ENCODE data around the gene NMB.
"Not testable (repeated sequence)": the region's sequence is repeated elsewhere in the genome, so short reads cannot be mapped to it uniquely, and the experiment has no call there.

Gene NMB

GRCh38 chr15:84648539-84648938 lies 9.5 kb downstream of the NMB start:
- no peak for DNase-seq (ENCODE audit: low read depth)
- H3K4me3 ChIP-seq (ENCODE audit: control insufficient read depth, low read depth, low read length) = no peak overlapping the region
- no peak for TF ChIP-seq CTCF (IDR thresholded peaks at IDR 0.05; ENCODE audit: control insufficient read depth, insufficient read depth, low read depth, low read length, missing control alignments)

GRCh38 chr15:84647726-84648125 lies 10.3 kb downstream of the NMB start:
- H3K4me3 ChIP-seq (ENCODE audit: control insufficient read depth, low read depth, low read length) = no peak overlapping the region
- DNase-seq (ENCODE audit: low read depth) = no peak
- TF ChIP-seq CTCF (IDR thresholded peaks at IDR 0.05; ENCODE audit: control insufficient read depth, insufficient read depth, low read depth, low read length, missing control alignments) = no peak

- TF ChIP-seq CTCF (IDR thresholded peaks at IDR 0.05; ENCODE audit: control insufficient read depth, insufficient read depth, low read depth, low read length, missing control alignments) = no peak
Observed at GRCh38 chr15:84645997-84646396, 12.0 kb downstream of the NMB start.

GRCh38 chr15:84645496-84645895 lies 12.5 kb downstream of the NMB start:
- TF ChIP-seq CTCF (IDR thresholded peaks at IDR 0.05; ENCODE audit: control insufficient read depth, insufficient read depth, low read depth, low read length, missing control alignments) = no peak
- no peak overlapping the region for H3K4me3 ChIP-seq (ENCODE audit: control insufficient read depth, low read depth, low read length)
- no peak for DNase-seq (ENCODE audit: low read depth)

More at GRCh38 chr15:84645997-84646396, 12.0 kb downstream of the NMB start:
- no peak for DNase-seq (ENCODE audit: low read depth)
- no peak overlapping the region for H3K4me3 ChIP-seq (ENCODE audit: control insufficient read depth, low read depth, low read length)

GRCh38 chr15:84643838-84644237 lies 14.2 kb downstream of the NMB start:
- TF ChIP-seq CTCF (IDR thresholded peaks at IDR 0.05; ENCODE audit: control insufficient read depth, insufficient read depth, low read depth, low read length, missing control alignments) = no peak
- DNase-seq (ENCODE audit: low read depth) = no peak
- no peak overlapping the region for H3K4me3 ChIP-seq (ENCODE audit: control insufficient read depth, low read depth, low read length)

- not testable (repeated sequence) for H3K4me3 ChIP-seq (ENCODE audit: control insufficient read depth, low read depth, low read length); DNase-seq (ENCODE audit: low read depth)
Observed at GRCh38 chr15:84642640-84643039, 15.4 kb downstream of the NMB start.

- not testable (repeated sequence) for DNase-seq (ENCODE audit: low read depth); H3K4me3 ChIP-seq (ENCODE audit: control insufficient read depth, low read depth, low read length)
Observed at GRCh38 chr15:84641871-84642270, 16.1 kb downstream of the NMB start.

GRCh38 chr15:84638103-84638502 lies 19.9 kb downstream of the NMB start:
- peak; percentile 14 for TF ChIP-seq CTCF (IDR thresholded peaks at IDR 0.05; ENCODE audit: control insufficient read depth, insufficient read depth, low read depth, low read length, missing control alignments)
- no peak for DNase-seq (ENCODE audit: low read depth)
- no peak overlapping the region for H3K4me3 ChIP-seq (ENCODE audit: control insufficient read depth, low read depth, low read length)

Measured in AG09309 (cell line).